Fibroblast of villous mesenchyme (primary cell): ENCODE results near the gene CCDC57. TPM values are rescaled to one million over a fixed set of nuclear protein-coding genes. Genes with fewer than 3 reads are reported as not detected.
A peak's percentile ranks its signal among the peaks of the same experiment; 100 is the strongest.

Source experiments
- DNase-seq: peaks from one replicate; pipeline ENCODE4 v3.0.0-alpha.2; 2010; ENCODE audit warnings: low read depth
- H3K4me3 ChIP-seq: 2 replicates; pipeline ENCODE4 v1.5.1; 2011; ENCODE audit warnings: low read depth, mild to moderate bottlenecking, low read length
- total RNA-seq: library from RNA; depleted of rRNA; stranded (reverse); fragments of >200 nt; gene quantifications from 2 replicates; pipeline ENCODE4 v1.2.3, GENCODE V29; 2012
- TF ChIP-seq, protein P1 (sequence below): IDR thresholded peaks from 2 replicates; pipeline ENCODE4 v1.5.1; 2012; ENCODE audit warnings: low read depth, mild to moderate bottlenecking, low read length; ENCODE audit not compliant: insufficient read depth

The CCDC57 gene
- total RNA-seq, 1 donor: 19.9 TPM

DNA sequence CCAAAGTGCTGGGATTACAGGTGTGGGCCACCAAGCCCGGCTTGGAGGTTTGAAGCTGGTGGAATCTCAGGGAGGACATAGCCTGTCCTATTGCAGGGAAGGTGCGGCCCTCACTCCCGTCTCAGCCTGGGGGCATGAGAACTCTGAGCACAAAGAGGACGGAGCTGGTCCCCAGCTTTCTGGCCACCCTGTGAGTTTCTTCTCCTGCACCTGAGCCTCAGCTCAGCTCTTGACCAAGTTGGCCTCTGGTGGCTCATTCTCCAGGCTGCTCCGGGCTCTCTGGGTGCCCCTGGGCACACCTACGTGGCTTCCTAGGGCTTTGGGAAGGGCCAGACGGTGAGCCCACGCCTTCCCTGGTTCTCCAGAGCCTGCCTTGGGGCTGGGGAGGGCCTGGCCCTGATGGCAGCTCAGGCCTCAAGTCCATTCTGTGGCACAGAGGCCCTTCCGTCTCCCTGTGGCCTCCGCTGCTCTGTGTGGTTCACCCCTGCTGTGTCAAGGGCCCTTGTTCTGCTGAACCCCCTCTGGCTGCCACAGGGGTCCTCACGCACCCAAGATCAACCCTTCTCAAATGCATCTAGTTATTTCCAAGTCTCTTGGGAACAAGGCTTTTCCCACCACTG is 107.7 kb downstream of the CCDC57 start:
- no peak overlapping the region for H3K4me3 ChIP-seq
- no peak for DNase-seq
- TF ChIP-seq, protein P1, sequence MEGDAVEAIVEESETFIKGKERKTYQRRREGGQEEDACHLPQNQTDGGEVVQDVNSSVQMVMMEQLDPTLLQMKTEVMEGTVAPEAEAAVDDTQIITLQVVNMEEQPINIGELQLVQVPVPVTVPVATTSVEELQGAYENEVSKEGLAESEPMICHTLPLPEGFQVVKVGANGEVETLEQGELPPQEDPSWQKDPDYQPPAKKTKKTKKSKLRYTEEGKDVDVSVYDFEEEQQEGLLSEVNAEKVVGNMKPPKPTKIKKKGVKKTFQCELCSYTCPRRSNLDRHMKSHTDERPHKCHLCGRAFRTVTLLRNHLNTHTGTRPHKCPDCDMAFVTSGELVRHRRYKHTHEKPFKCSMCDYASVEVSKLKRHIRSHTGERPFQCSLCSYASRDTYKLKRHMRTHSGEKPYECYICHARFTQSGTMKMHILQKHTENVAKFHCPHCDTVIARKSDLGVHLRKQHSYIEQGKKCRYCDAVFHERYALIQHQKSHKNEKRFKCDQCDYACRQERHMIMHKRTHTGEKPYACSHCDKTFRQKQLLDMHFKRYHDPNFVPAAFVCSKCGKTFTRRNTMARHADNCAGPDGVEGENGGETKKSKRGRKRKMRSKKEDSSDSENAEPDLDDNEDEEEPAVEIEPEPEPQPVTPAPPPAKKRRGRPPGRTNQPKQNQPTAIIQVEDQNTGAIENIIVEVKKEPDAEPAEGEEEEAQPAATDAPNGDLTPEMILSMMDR: no peak

GRCh38 chr17:82103553-82104451 is 108.8 kb downstream of the CCDC57 start:
- no peak overlapping the region for H3K4me3 ChIP-seq
- peak; percentile 56 for DNase-seq
- TF ChIP-seq, protein P1: no peak

GRCh38 chr17:82101767-82102679 is 110.6 kb downstream of the CCDC57 start:
- no peak for DNase-seq
- TF ChIP-seq, protein P1: no peak
- H3K4me3 ChIP-seq: no peak overlapping the region

- TF ChIP-seq, protein P1: no peak
- no peak for DNase-seq
- H3K4me3 ChIP-seq: no peak overlapping the region
Measured at GRCh38 chr17:82101301-82101715, 111.3 kb downstream of the CCDC57 start.

- H3K4me3 ChIP-seq: no peak overlapping the region
- DNase-seq: no peak
- TF ChIP-seq, protein P1: no peak
Measured at GRCh38 chr17:82100502-82101298, 111.9 kb downstream of the CCDC57 start.
